Measurements from ENCODE around the gene CDH8.

- TF ChIP-seq CTCF (conservative IDR thresholded peaks at IDR 0.05; ENCODE audit: low read depth, low read length) (no peak), EZH2 (IDR thresholded peaks at IDR 0.05; ENCODE audit: low read length, unreplicated experiment) (no peak), EZH2phosphoT487 (IDR thresholded peaks at IDR 0.05; ENCODE audit: borderline replicate concordance, low read length) (no peak)
Observed at GRCh38 chr16:62021161-62021581, 15.1 kb downstream of the CDH8 start.

Measured in PC-3 (cell line).